ENCODE data around the gene CD8B.
A peak's percentile ranks its signal among the peaks of the same experiment; 100 is the strongest.

The CD8B gene

DNA sequence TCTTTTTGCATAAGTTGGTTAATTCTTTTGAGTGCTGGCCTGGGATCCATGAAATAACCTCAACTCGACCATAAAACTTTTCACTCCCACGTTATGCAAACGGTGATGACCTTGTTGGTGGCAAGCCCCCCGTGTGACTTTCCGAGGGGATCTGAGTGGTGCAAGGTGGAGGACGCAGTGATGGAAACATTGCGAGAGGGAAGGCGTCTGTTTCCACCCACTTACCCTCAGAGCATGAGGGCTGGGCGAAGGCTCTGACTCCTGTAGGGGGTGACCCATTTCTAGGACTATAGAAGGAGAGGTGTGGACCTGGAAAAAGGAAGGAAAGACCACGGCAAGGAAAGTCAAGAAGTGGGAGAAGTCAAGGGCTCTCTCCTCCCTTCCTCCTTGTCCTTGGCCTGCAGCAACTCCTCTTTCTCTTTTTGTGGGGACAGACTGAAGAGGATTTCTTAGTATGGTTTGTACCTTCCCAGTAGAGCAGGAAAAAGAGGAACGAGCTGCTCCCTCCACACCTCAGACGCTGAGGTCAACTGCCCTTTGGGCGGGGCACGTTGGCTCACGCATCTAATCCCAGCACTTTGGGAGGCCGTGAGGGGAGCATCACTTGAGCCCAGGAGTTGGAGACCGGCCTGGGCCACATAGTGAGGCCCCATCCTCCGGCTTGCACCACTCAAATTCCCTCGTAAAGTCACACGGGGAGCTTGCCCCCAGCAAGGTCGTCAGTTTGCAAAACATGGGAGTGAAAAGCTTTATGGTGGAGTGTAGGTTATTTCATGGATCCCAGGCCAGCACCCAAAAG lies 55.4 kb downstream of the CD8B start:
- DNase-seq (ENCODE audit: low read depth in 2 of 2, low spot score in 1 of 2): no peak

DNA sequence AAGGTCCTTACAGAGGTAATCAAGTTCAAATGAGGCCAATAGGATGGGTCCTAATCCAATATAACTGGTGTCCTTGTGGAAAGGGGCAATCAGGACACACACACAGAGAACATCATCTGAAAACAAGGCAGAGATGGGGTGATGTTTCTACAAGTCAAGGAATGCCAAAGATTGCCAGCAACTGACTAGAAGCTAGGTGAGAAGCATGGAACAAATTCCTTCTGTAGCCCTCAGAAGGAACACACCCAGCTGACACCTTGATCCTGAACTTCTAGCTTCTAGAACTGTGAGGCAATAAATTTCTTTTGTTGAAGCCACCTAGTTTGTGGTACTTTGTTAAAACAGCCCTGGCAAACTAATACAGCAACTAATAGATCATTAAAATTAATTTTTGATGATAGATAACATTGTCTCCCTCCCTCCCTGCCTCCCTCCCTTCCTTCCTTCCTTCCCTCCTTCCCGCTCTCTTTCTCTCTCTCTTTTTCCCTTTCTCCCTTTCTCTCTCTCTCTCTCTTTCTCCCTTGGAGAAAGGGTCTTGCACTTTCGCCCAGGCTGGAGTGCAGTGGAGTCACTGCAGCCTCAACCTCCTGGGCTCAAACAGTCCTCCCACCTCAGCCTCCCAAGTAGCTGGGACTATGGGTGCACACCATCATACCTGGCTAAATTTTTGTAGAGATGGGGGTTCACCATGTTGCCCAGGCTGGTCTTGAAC lies 60.7 kb downstream of the CD8B start:
- DNase-seq (ENCODE audit: low read depth in 2 of 2, low spot score in 1 of 2): no peak

DNA sequence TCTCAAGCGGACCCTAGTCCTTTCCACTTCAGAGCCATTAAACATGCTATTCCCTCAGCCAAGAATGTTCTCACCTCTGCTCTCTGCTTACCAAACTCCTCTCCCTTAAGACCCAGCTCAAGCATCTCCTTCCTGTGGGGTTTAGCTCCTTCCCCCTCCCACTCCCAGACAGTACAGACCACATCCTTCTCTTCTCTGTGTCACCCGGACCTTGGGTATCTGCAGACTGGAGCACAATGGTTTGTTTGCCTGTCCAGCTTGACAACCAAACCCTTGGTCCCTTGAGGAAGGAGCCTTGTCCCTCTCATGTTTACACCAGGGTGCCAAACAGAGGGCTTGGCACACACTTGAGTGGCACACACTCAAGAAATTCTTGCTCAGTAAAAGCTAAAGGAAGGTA lies 66.8 kb downstream of the CD8B start:
- DNase-seq (ENCODE audit: low read depth in 2 of 2, low spot score in 1 of 2): no peak

DNA sequence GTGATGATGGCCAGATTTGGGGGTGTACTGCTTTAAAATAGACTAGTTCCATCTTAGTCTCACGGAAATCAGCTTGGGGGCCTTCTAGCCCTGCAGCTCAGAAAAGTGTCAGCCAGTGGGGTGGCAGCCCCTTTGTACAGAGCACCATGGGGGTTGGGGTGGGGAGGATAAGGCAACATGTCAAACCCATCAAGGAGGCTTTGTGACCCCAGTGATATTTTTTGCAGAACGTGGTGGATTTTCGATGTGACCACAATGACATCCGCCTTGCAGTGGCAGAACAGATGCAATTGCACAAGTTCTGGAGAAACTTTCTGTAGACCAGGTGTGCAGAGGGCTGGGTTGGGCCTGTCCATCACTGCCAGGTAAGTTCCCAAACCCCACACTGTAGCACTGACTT lies 67.9 kb downstream of the CD8B start:
- no peak for DNase-seq (ENCODE audit: low read depth in 2 of 2, low spot score in 1 of 2)

DNA sequence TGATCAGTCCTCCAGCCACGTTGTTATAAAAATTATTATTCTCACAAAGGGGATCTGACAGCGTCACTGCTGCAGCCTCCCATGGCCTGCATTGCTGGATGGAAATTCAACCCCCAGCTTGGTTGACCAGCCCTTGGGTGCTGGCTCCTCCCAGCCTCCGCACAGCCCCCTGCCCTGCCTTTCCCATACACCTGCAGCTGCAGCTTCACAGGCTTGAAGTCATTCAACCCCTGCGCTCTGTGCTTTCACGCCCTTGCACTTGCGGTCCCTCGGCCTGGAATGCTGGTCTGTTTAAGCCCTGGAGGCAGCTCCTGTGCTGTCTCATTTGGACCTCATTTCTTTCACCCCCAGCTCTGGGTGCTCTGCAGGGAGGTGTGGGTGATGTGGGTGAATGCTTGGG lies 70.1 kb downstream of the CD8B start:
- no peak for DNase-seq (ENCODE audit: low read depth in 2 of 2, low spot score in 1 of 2)

DNA sequence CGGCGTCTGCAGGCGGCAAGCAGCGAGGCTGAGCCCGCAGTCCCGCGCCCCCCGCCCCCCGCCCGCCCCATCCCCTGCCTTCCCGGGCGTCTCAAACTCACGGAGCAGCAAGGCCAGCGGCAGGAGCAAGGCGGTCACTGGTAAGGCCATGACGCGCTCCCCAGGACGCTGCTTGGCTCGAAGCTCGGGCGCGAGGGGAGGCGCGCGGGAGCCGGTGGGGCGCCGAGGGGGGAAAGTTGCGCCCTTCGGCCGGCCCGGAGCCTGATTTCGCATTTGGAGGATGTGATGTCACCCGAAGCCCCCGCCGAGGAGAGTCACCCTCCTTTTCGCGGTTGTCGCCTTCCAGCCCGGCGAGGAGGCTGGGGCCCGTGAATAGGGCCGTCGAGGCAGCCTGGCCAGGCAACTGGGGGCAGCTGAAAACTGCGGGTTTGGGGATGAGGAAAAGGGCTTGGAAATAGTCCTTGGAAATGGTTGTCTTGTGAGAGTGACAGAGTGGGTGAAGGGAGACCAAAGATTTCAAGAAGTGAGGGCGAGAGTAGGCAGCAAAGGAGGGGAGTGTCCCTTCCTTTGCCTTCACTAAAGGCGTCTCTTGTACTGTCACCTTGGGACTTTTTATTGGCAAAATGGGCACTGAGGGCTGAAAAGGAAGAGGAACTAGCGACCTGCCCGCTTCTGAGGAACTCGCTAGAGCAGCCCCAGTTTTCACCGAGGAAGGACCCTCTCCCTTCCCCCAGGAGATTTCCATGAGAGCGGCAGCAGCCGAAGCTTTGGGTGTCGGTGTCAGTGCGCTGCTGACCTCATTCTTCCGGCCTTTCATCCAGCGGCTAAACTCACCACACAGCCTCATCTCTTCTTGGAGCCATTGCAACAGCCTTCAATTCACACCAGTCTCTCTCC lies 70.8 kb downstream of the CD8B start, which contains the start of gene CD8A:
Gene CD8A (minus strand): TSS at position 238 of the 897 bp plus-strand sequence. CDS start 88 bp downstream, at position 150.
- peak in 1 of 2 donors; percentile 64 for DNase-seq (ENCODE audit: low read depth in 2 of 2, low spot score in 1 of 2)

DNA sequence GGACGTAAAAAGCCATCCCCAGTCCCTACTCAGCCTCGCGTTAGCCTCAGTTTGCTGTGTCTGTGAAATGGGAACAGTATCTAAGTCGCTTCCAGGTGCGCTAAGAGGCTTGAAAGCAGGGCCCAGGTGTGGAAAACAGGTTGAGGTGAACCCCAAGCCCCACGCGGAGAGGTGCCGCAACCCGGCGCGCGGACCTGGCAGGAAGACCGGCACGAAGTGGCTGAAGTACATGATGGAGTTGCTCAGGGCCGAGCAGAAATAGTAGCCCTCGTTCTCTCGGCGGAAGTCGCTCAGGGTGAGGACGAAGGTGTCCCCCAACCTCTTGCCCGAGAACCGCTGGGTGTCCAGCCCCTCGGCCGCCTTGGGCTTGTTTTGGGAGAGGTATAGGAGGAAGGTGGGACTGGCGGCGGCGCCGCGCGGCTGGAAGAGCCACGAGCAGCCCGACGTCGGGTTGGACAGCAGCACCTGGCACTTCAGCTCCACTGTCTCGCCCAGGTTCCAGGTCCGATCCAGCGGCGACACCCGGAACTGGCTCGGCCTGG lies 71.5 kb downstream of the CD8B start:
- no peak for DNase-seq (ENCODE audit: low read depth in 2 of 2, low spot score in 1 of 2)

DNA sequence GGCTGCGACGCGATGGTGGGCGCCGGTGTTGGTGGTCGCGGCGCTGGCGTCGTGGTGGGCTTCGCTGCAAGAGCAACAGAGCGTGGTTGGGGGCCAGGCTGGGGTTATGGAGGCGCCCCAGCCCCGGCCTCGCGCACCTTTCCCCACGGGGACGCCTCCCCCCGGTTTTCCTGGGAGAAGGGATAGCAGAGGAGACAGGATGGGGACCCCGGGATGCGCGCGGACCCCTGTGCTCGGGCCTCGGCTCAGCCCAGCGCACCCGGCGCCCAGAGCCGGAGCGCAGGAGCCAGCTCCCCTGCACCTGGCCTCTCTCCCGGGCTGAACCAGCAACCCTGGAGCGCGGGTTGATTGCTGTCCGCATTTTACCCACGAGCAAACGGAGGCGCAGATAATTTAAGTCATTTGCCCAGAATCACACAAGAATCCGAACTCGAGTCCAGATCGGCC lies 72.0 kb downstream of the CD8B start:
- no peak for DNase-seq (ENCODE audit: low read depth in 2 of 2, low spot score in 1 of 2)

DNA sequence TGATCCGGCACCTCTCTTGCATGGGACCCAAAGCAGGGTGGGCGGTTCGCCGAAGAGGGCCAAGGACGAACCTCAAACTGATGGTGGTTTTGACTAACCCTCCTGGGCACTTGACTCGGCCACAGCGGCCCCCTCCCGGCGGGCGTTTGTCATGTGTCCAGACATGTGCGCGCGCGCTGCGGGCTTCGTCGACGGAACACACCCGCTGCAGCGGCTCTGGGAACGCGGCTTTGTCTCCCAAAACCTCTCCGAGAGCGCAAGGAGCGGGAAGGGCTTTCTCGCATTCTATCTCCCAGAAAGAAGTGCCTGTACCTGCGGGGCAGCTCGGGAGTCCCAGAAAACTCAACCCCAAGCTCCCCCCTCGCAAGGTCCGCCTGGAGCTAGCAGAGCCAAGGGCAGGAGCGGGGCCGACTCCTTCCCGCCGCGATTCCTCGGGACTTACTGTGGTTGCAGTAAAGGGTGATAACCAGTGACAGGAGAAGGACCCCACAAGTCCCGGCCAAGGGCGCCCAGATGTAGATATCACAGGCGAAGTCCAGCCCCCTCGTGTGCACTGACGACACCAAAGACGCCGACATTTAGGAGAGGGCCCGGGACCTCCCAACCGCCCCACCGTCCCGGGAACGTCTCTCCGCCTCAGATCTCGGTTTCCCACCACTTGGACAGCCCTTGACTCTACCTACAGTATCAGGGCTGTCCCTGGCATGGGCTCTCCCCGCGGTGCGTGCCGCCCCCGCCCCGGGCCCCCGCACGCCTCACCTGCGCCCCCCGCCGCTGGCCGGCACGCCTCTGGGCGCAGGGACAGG lies 72.6 kb downstream of the CD8B start:
- no peak for DNase-seq (ENCODE audit: low read depth in 2 of 2, low spot score in 1 of 2)

DNA sequence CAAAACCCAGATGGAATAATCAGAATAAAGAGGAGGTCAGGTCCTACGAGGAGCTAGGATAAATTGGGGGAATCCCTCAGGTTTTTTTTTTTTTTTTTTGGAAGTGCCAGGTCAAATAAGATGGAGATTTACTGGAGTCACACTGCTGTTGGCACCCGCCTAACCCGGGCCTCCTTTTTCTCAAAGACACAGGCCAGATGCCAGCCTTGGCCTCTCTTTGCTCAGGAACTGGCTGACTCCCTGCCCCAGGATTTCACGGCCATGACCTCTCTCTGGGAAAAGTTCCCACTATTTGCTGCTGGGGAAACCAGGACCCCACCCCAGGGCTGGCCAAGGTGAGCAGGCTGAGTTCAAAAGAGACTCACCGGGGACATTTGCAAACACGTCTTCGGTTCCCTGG lies 73.5 kb downstream of the CD8B start:
- DNase-seq (ENCODE audit: low read depth in 2 of 2, low spot score in 1 of 2): no peak

DNA sequence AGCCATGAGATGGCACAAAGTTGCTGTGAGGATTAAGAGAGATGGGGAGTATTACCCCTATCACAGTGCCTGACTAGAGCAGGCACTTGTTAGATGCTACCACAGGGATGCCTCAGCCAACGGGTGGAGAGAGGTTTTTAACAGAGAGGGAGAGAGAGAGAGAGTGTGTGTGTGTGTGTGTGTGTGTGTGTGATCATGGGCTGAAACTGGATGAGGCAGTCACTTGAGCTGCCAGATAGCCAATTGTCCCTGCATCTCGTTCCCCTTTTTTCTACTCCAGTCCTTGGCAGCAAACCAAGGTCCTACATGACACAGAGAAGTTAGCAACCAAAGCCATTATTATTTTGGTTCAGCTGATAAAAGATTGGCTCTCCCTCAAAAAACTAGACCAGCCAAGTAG lies 74.0 kb downstream of the CD8B start:
- no peak for DNase-seq (ENCODE audit: low read depth in 2 of 2, low spot score in 1 of 2)

DNA sequence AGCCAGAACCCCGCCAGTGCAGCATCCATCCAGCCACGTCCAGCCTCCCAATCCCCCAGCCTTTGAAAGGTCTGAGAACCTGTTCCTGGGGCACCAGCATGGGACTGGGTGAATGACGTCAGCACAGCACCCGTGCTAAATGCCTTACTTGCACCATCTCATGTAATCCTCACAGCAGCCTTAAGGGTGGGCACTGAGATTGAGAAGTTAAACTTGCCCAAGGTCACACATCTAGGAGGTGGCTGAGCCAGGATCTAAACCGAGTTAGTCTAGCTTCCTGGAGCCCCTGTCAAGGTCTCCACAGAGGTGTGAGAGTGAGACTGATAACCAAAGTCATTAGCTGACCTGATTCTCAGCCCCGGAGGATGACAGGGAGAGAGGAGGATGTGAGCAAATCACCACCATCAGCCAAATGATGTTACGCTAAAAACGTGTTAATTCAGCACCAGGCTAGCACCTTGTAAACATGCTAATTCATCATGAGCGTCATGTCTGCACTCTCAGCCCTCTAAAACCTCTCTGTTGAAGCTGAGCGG lies 75.6 kb downstream of the CD8B start:
- no peak for DNase-seq (ENCODE audit: low read depth in 2 of 2, low spot score in 1 of 2)

DNA sequence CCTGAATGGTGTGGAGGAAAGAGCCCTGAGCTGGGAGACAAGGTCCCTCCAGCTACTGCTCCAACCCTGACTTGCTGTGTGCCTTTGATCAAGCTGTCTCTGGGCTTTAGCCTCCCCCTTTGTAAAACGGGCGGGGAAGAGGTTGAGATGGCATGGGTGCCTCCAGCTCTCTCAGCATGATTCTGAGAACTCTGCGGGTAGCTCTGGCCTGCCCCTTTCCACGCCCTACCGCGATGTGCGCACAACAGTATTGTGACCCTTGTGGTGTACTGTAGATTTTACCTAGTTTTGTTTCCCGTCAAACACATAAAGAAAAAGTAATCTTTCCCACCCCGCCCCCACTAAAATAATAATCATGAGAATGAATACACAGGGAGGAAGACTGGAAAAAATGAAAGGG lies 76.2 kb downstream of the CD8B start:
- DNase-seq (ENCODE audit: low read depth in 2 of 2, low spot score in 1 of 2): peak in 1 of 2 donors; percentile 68

DNA sequence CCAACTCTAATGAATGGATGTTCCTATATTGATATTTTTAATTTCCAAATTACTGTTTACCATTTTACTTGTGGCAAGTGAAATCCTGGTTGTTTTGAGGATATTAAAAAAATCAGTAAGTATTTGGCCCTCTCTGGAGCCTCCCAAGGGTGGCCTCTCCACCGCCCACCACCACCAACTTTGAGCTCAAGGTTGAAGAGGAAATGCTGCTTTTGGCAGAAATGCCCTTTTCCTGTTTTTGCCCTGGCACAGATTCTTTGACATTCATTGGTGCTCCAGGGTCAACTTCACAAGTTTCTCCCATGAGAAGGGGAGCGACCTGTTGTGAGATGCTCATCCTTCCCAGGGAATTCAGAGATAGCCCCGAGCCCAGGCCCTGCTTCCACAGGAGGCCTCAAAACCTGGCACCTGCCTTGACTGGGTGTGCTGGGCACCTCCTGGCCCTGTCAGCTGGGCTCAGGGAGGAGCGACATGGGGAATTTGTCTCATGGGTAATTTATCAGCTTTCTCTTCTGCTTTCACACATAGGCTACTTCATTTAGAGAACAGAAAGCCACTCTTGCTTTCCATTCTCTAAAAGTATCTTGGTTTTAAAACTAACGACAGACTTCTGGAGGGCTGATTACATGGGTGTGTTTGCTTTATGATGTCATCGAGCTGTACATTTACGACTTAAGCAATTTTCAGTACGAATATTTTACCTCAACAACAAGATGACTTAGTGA lies 77.9 kb downstream of the CD8B start:
- no peak for DNase-seq (ENCODE audit: low read depth in 2 of 2, low spot score in 1 of 2)

DNA sequence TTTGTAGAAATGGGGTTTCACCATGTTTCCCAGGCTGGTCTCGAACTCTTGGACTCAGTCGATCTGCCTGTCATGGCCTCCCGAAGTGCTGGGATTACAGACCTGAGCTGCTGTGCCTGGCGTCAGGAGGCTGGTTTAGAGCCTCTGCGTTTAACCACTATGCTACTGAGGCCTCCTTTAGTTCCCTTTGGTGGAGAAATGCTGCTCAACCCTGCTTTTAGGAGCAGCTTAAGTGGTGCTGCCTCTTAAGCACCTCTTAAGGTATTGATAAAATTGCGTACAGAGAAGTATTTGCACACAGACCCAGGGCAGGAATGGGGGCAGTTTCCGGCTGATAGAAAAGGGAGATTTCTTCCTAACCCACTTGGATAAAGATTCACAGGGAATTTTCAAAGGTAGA lies 78.9 kb downstream of the CD8B start:
- DNase-seq (ENCODE audit: low read depth in 2 of 2, low spot score in 1 of 2): no peak

DNA sequence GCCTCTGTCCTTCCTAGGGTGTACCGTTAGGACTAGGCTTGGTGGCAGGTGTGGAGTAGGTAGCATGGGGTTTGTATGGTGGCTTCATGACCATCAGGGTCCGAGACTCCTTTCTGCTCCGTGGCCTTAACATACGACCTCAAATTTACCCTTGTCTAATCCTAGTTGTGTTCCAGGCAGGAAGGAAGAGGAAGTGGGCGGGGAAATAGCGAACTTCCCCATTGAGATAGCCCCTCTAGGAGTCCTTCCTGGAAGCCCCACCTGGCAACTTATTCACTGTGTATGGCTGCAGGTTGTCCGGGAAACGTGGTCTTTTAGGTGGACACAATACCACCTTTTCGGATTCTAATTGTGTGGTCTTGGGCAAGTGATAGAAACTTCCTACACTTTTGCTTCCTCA lies 80.3 kb downstream of the CD8B start:
- no peak for DNase-seq (ENCODE audit: low read depth in 2 of 2, low spot score in 1 of 2)

DNA sequence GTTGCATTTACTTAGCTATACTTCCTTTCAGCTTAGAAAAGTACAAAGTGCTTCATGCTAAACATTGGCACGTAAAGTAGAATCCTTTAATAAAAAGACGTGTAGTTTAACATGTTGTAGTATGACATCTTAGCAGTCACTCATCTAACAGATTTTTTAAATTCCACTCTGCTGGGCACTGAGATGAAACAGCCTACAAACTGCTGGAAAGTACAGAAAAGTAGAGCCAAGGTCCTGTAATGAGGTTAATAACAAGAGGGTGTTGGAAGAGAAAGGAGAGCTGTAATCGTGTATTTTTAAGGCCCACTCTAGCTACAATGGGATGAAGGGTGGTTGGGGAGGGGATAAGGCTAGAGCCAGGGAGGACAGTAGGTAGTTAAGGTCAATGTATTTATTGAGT lies 81.7 kb downstream of the CD8B start:
- DNase-seq (ENCODE audit: low read depth in 2 of 2, low spot score in 1 of 2): no peak

DNA sequence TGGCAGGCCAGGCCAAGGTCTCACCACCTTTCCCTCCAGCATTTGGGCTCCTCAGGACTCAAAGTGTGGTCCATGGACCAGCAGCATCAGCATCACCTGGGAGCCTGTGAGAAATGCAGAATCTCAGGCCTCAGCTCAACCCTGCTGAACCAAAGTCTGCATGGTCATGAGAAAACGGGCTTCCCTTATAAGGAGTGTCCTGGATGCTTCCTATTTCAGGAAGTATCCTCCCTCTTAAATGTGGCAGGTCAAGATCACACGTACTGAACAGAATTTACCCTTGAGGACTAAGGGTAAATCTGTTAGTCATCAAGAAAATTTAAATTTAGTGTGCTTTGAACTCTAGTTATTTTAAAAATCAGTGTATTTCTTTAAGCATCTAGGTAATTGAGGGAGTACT lies 82.7 kb downstream of the CD8B start:
- DNase-seq (ENCODE audit: low read depth in 2 of 2, low spot score in 1 of 2): no peak

DNA sequence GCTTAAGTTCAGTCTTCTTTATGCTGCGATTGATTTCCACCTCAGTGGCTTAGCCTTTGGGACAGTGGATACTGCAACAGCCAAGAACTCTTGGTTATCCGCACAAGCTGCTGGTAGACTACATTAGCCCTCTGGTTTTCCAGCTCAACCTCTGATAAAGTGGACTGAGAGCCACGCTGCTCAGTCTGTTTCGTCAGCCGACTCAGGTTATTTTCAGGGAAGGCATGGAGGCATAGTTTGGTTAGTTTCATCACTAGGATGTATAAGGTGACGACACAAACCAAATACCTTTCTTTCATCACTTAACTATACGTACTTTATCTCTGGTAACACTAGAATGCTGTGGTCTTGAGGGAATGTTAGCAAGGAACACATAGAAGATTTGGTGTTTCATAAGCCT lies 85.2 kb downstream of the CD8B start:
- no peak for DNase-seq (ENCODE audit: low read depth in 2 of 2, low spot score in 1 of 2)

DNA sequence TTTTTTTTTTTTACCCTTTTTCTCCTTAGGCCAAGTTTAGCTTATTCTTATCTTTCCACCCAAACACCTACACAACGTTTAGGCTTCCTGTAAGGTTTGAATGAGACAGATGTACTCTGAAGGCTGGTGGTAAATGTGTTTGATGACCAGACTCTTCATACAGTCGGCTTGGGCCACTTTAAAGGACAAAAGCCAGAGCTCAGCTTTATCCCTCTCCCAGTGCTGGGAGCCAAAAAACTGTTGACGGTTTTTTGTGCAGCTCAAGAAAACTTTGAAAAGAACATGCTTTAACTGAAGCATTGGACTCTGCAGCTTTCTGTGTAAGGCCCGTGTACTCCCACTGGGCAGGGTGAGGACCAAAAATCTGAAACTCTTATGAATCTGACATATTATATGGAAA lies 86.3 kb downstream of the CD8B start:
- DNase-seq (ENCODE audit: low read depth in 2 of 2, low spot score in 1 of 2): no peak
